ENCODE data around the gene MYL3. TPM values are rescaled to one million over a fixed set of nuclear protein-coding genes. Genes with fewer than 3 reads are reported as not detected.
A peak's percentile ranks its signal among the peaks of the same experiment; 100 is the strongest.

The MYL3 gene
- total and polyA plus RNA-seq, 2 experiments from 2014 or later, result 2,390 to 3,027 TPM

- Histone ChIP-seq H3K4me3 (no peak overlapping the region), H3K27ac (peak overlapping the region; percentile 100), H3K4me1 (ENCODE audit: low read depth) (peaks cover 41% of the 10 kb centered on the region), H3K36me3 (no peaks in the 10 kb centered on the region), H3K9me3 (ENCODE audit: low read depth) (no peaks in the 10 kb centered on the region), H3K27me3 (no peaks in the 10 kb centered on the region)
- peak; percentile 71 to 84 for DNase-seq (ENCODE audit: low read depth in 1 of 2, low spot score in 1 of 2)
- TF ChIP-seq CTCF (IDR thresholded peaks at IDR 0.05; ENCODE audit: low read depth, low read length), result peak; percentile 91
Observed at GRCh38 chr3:46866720-46867549, 3.7 kb upstream of the MYL3 start.

GRCh38 chr3:46866032-46866595 lies 2.9 kb upstream of the MYL3 start:
- Histone ChIP-seq H3K27me3 (no peaks in the 10 kb centered on the region), H3K4me3 (no peak overlapping the region), H3K4me1 (ENCODE audit: low read depth) (peaks cover 38% of the 10 kb centered on the region), H3K27ac (peak overlapping the region; percentile 100), H3K9me3 (ENCODE audit: low read depth) (no peaks in the 10 kb centered on the region), H3K36me3 (no peaks in the 10 kb centered on the region)
- TF ChIP-seq CTCF (IDR thresholded peaks at IDR 0.05; ENCODE audit: low read depth, low read length), result no peak
- DNase-seq (ENCODE audit: low read depth in 1 of 2, low spot score in 1 of 2), result no peak

GRCh38 chr3:46865546-46865945 lies 2.3 kb upstream of the MYL3 start:
- Histone ChIP-seq H3K27ac (peak overlapping the region; percentile 100), H3K36me3 (no peaks in the 10 kb centered on the region), H3K27me3 (no peaks in the 10 kb centered on the region), H3K9me3 (ENCODE audit: low read depth) (no peaks in the 10 kb centered on the region), H3K4me3 (no peak overlapping the region), H3K4me1 (ENCODE audit: low read depth) (peaks cover 44% of the 10 kb centered on the region)
- no peak for TF ChIP-seq CTCF (IDR thresholded peaks at IDR 0.05; ENCODE audit: low read depth, low read length)
- no peak for DNase-seq (ENCODE audit: low read depth in 1 of 2, low spot score in 1 of 2)

GRCh38 chr3:46865031-46865507 lies 1.8 kb upstream of the MYL3 start:
- Histone ChIP-seq H3K4me1 (ENCODE audit: low read depth) (peaks cover 49% of the 10 kb centered on the region), H3K27ac (peak overlapping the region; percentile 100), H3K27me3 (no peaks in the 10 kb centered on the region), H3K36me3 (peaks cover 2% of the 10 kb centered on the region), H3K9me3 (ENCODE audit: low read depth) (no peaks in the 10 kb centered on the region), H3K4me3 (no peak overlapping the region)
- peak in 1 of 2 donors; percentile 88 for DNase-seq (ENCODE audit: low read depth in 1 of 2, low spot score in 1 of 2)
- no peak for TF ChIP-seq CTCF (IDR thresholded peaks at IDR 0.05; ENCODE audit: low read depth, low read length)

GRCh38 chr3:46864061-46864881 lies 1.0 kb upstream of the MYL3 start:
- Histone ChIP-seq H3K27me3 (no peaks in the 10 kb centered on the region), H3K9me3 (ENCODE audit: low read depth) (no peaks in the 10 kb centered on the region), H3K27ac (peak overlapping the region; percentile 100), H3K36me3 (peaks cover 9% of the 10 kb centered on the region), H3K4me3 (peak overlapping the region; percentile 62), H3K4me1 (ENCODE audit: low read depth) (peaks cover 56% of the 10 kb centered on the region)
- TF ChIP-seq CTCF (IDR thresholded peaks at IDR 0.05; ENCODE audit: low read depth, low read length), result no peak
- DNase-seq (ENCODE audit: low read depth in 1 of 2, low spot score in 1 of 2), result no peak

Data from cardiac muscle cell (in vitro differentiated cells and primary cell).